Breast epithelium (tissue), 3 donors: ENCODE results near the gene NAA11.

ENCODE experiments used
- POLR2A ChIP-seq: fragments of 450-650 bp; IDR thresholded peaks from one replicate; pipeline ENCODE4 v1.6.1; 2016; ENCODE audit warnings: antibody characterized with exemption, mild to moderate bottlenecking, moderate library complexity
- POLR2AphosphoS5 ChIP-seq, 3 donors: sonication (generic); formaldehyde crosslinking; IDR thresholded peaks; one replicate each; pipeline ENCODE4 v1.6.1; 2017; ENCODE audit warnings: antibody characterized with exemption in 3 of 3
- TF ChIP-seq, protein P1 (sequence below), 3 donors: fragments of 450-650 bp; IDR thresholded peaks; one replicate each; pipeline ENCODE4 v1.5.1; 2016 to 2017; ENCODE audit warnings: antibody characterized with exemption in 3 of 3, mild to moderate bottlenecking in 3 of 3, moderate library complexity in 3 of 3

DNA sequence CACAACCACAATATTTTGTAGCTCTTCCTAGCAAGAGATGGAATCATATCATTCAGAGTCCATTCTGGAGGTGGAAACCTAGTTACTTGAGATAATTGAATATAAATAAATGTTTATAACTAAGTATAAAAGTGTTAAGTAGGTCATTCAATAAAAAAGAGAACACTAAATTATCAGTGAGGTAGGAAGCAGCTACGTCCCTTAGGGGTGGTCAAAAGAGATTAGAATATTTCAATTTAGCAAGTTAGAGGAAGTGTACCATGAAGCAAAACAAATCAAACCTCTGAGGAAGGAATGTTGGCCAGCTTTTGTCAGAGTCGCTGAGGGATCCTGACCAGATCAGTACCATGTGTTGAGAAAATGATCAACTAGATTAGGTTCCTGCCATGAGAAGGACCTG is 44.2 kb upstream of the NAA11 start:
- TF ChIP-seq, protein P1, sequence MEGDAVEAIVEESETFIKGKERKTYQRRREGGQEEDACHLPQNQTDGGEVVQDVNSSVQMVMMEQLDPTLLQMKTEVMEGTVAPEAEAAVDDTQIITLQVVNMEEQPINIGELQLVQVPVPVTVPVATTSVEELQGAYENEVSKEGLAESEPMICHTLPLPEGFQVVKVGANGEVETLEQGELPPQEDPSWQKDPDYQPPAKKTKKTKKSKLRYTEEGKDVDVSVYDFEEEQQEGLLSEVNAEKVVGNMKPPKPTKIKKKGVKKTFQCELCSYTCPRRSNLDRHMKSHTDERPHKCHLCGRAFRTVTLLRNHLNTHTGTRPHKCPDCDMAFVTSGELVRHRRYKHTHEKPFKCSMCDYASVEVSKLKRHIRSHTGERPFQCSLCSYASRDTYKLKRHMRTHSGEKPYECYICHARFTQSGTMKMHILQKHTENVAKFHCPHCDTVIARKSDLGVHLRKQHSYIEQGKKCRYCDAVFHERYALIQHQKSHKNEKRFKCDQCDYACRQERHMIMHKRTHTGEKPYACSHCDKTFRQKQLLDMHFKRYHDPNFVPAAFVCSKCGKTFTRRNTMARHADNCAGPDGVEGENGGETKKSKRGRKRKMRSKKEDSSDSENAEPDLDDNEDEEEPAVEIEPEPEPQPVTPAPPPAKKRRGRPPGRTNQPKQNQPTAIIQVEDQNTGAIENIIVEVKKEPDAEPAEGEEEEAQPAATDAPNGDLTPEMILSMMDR (IDR thresholded peaks at IDR 0.05): no peak
- no peak for TF ChIP-seq POLR2AphosphoS5 (IDR thresholded peaks at IDR 0.05)
- TF ChIP-seq POLR2A: no peak
